ENCODE measurements around the gene VCAM1.
"Not testable (repeated sequence)": the region's sequence is repeated elsewhere in the genome, so short reads cannot be mapped to it uniquely, and the experiment has no call there.

VCAM1 gene

DNA sequence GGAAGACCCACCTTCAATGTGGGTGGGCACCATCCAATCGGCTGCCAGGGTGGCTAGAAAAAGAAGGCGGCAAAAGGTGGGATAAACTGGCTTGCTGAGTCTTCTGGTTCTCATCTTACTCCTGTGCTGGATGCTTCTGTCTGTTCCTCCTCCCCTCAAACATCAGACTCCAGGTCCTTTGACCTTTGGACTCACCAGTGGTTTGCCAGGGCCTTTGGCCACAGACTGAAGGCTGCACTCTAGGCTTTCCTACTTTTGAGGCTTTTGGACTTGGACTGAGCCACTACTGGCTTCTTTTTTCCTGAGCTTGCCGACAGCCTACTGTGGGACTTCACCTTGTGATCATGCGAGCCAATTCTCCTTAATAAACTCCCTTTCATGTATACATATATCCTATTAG, 55.9 kb downstream of the VCAM1 start:
- FAIRE-seq (no peak), DNase-seq (ENCODE audit: low spot score) (no peak)

GRCh38 chr1:100778748-100779147, 59.2 kb downstream of the VCAM1 start:
- FAIRE-seq (no peak), DNase-seq (ENCODE audit: low spot score) (no peak)

GRCh38 chr1:100780814-100781213, 61.3 kb downstream of the VCAM1 start:
- FAIRE-seq = no peak
- no peak for DNase-seq (ENCODE audit: low spot score)

DNA sequence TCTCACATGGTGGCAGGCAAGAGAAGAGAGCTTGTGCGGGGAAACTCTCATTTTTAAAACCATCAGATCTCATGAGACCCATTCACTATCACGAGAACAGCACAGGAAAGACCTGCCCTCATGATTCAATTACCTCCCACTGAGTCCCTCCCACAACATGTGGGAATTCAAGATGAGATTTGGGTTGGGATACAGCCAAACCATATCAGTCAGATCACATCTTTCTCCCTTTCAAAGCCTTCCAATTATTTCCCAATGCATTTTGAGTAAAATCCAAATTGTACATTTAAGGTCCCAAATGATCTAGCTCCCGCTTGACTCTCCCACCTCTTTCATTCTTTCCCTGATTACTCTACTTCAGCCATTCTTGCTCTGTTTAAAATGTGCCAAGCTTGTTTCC, 62.2 kb downstream of the VCAM1 start:
- not testable (repeated sequence) for DNase-seq (ENCODE audit: low spot score); FAIRE-seq

DNA sequence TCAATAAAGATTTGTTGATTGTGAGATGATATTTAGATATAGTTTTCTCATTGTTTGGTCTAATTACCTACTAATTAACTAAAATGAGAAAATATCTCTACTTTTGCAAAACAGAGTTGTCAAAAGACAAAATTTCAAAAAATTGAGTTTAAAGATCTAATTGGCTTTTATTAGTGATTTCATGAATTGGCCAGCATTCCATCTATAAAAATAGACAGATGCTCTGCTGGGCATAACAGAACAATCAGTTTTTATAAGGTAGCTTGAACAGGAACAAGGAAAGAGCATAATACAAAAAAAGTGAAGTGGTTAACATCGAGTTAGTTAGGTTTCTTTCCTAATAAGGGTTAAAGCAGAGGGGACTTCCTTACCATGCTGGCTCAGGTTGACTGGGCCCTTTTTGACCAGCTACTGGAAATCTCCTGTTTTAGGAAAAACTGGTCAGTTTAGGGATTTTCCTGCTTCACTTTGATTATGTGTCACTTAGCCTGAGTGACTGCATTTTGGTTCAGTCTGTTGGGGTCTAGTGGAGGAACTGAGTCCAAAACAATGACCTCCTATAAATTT, 63.0 kb downstream of the VCAM1 start:
- no peak for DNase-seq (ENCODE audit: low spot score)

DNA sequence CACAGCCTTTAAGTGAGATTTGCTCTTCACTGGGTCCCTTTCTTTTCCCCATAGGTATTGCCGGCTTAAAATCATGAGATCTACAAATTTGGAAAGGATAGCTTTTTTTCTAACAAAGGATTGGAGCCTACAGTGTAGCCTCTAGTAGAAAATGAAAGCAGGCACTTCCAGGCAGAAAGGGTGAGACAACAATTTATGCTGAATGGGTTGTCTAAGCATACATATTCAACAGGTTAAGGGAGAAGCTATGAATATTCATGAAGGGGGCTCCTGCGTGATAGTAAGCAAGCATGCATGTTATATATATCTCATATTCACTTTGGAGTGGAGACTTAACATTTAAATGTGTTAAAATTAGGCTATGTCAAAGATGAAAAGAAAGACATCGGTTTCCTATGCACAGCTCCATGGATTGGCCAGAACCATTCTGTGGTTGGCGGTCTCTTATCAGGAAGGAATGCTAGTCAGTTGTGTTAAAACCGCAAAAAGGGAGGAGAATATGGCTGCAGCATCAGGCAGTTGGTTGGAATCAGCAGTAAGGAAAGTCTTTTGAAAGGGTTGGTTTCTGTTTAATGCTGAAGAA, 66.0 kb downstream of the VCAM1 start:
- FAIRE-seq = no peak
- DNase-seq (ENCODE audit: low spot score) = peak; percentile 53

More for the DNA sequence above, 63.0 kb downstream of the VCAM1 start:
- FAIRE-seq = no peak

- DNase-seq (ENCODE audit: low spot score) = no peak
- no peak for FAIRE-seq
These were observed 67.3 kb downstream of the VCAM1 start for GRCh38 chr1:100786870-100787269.

Measured in urothelium cell line (cell line).